ENCODE results near the gene STOML1.

DNA sequence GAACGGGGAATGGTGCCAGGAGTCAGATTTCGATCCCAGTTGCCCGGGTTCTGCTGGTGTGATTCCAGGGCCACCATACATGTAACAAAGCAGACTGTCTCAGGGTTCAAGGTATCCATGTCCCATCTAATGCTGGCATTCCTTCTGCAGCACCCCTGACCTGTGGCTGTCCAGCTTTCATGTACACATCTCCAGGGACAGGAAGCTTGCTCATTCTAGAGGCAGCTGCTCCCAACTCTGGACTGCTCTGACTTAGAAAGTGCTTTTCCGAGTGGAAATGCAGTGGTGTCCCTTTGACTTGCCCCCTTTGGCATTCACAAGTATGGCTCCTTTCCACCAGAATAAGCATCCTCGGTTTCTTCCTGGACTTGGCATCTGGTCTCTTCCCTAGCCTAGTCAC, 33.3 kb upstream of the STOML1 start:
- TF ChIP-seq EP300 (IDR thresholded peaks at IDR 0.05) (no peak), POLR2A (IDR thresholded peaks at IDR 0.05; ENCODE audit: low read length) (no peak)
- TF ChIP-seq, protein P1, sequence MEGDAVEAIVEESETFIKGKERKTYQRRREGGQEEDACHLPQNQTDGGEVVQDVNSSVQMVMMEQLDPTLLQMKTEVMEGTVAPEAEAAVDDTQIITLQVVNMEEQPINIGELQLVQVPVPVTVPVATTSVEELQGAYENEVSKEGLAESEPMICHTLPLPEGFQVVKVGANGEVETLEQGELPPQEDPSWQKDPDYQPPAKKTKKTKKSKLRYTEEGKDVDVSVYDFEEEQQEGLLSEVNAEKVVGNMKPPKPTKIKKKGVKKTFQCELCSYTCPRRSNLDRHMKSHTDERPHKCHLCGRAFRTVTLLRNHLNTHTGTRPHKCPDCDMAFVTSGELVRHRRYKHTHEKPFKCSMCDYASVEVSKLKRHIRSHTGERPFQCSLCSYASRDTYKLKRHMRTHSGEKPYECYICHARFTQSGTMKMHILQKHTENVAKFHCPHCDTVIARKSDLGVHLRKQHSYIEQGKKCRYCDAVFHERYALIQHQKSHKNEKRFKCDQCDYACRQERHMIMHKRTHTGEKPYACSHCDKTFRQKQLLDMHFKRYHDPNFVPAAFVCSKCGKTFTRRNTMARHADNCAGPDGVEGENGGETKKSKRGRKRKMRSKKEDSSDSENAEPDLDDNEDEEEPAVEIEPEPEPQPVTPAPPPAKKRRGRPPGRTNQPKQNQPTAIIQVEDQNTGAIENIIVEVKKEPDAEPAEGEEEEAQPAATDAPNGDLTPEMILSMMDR (IDR thresholded peaks at IDR 0.05): no peak
